Body of pancreas (tissue), 4 donors: ENCODE results near the gene RBP3. TPM values are rescaled to one million over a fixed set of nuclear protein-coding genes. Genes with fewer than 3 reads are reported as not detected.

Experiments used
- ATAC-seq: fragments of 150-250 bp; one replicate; pipeline ENCODE4 v1.9.1; 2016
- DNase-seq, 4 donors: peaks; one replicate each; pipeline ENCODE4 v3.0.0-alpha.2; 2019
- H3K27ac ChIP-seq, 4 donors: fragments of 200-600 bp; sonication (generic); 1 replicate in 3 of 4; 2 replicates in 1 of 4; pipeline versions ENCODE4 v1.5.1 to v1.6.1; 2016 to 2019; ENCODE audit warnings: mild to moderate bottlenecking in 1 of 4, mixed read lengths in 1 of 4, moderate library complexity in 1 of 4
- H3K27me3 ChIP-seq, 2 donors: fragments of 200-600 bp; sonication (generic); one replicate each; pipeline ENCODE4 v1.6.0; 2016; ENCODE audit warnings: mild to moderate bottlenecking in 1 of 2
- H3K36me3 ChIP-seq, 2 donors: fragments of 200-600 bp; sonication (generic); replicated peaks in 1 of 2; 2 replicates each; pipeline ENCODE4 v1.5.1; 2016; ENCODE audit warnings: low read depth in 2 of 2; ENCODE audit not compliant: insufficient read depth in 1 of 2
- H3K4me1 ChIP-seq: fragments of 200-600 bp; sonication (generic); one replicate; pipeline ENCODE4 v1.6.0; 2016
- H3K4me3 ChIP-seq, 2 donors: fragments of 200-600 bp; sonication (generic); 1 replicate in 1 of 2; 2 replicates in 1 of 2; pipeline ENCODE4 v1.5.1; 2016 to 2019
- H3K9me3 ChIP-seq, 3 donors: fragments of 200-600 bp; sonication (generic); 1 replicate in 2 of 3; 2 replicates in 1 of 3; pipeline ENCODE4 v1.5.1; 2016
- POLR2A ChIP-seq, 3 donors: fragments of 450-650 bp; IDR thresholded peaks; one replicate each; pipeline ENCODE4 v1.6.1; 2016; ENCODE audit warnings: antibody characterized with exemption in 3 of 3, mild to moderate bottlenecking in 2 of 3
- WGBS, 2 donors: methylation state at CpG; one replicate each; pipeline ENCODE4 v1.1.5; 2017; 5-methylcytosine and 5-hydroxymethylcytosine counted together
- intact Hi-C: fragments of 100-400 bp; cut with DNase I; formaldehyde crosslinking; loops from one replicate; pipeline ENCODE4 v1.15.1; 2023
- total RNA-seq, 2 donors: library from RNA; depleted of rRNA; stranded (reverse); fragments of >200 nt; gene quantifications; one replicate each; pipeline ENCODE4 v1.1.0, GENCODE V29; 2016
- TF ChIP-seq, protein P1 (sequence below), 7 experiments: fragments of 450-650 bp in 4 of 7; fragments of 200-600 bp in 3 of 7; sonication (generic) in 3 of 7; IDR thresholded peaks; one replicate each; pipeline ENCODE4 v1.5.1; 2016 to 2019; ENCODE audit warnings: antibody characterized with exemption in 7 of 7

RBP3 gene
- total RNA-seq, 2 donors from 2014 or later, result not detected

DNA sequence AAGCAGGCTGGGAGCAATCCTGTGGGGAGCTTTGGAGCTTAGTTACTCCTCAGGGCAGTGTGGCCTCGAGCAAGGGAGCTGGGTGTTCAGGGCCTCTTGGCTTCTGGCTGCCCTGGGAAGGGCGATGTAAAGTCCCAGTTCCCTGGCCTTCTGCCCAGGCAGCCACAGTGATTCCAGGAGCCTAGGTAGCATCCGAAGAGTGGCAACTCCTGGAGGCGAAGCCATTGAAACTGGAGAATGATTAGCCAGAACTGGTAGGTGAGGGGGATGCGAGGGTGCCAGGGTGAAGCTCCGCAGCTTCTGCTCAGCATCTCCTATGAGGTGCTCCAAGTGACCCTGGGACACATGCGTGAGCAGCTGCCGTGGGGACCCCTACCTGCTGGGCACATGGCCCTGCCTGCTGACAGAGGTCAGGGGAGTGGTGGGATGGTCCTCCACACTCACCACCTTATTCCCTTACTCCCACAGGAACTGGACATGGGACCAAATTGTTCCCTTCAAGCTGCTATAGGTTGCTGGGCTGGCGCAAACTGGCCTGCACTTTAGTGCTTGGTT is 33.7 kb upstream of the RBP3 start:
- H3K4me1 ChIP-seq, result peaks cover 43% of the 10 kb centered on the region
- H3K9me3 ChIP-seq, result no peaks in the 10 kb centered on the region
- no peak overlapping the region for H3K4me3 ChIP-seq
- WGBS, 2 donors, result 73 to 84% methylated on average over 7 to 8 of the region's 9 CpGs
- peak in 1 of 4 donors; percentile 52 for DNase-seq
- H3K27me3 ChIP-seq, result no peaks in the 10 kb centered on the region
- no peak for TF ChIP-seq POLR2A (IDR thresholded peaks at IDR 0.05)
- TF ChIP-seq, protein P1, sequence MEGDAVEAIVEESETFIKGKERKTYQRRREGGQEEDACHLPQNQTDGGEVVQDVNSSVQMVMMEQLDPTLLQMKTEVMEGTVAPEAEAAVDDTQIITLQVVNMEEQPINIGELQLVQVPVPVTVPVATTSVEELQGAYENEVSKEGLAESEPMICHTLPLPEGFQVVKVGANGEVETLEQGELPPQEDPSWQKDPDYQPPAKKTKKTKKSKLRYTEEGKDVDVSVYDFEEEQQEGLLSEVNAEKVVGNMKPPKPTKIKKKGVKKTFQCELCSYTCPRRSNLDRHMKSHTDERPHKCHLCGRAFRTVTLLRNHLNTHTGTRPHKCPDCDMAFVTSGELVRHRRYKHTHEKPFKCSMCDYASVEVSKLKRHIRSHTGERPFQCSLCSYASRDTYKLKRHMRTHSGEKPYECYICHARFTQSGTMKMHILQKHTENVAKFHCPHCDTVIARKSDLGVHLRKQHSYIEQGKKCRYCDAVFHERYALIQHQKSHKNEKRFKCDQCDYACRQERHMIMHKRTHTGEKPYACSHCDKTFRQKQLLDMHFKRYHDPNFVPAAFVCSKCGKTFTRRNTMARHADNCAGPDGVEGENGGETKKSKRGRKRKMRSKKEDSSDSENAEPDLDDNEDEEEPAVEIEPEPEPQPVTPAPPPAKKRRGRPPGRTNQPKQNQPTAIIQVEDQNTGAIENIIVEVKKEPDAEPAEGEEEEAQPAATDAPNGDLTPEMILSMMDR (IDR thresholded peaks at IDR 0.05), result no peak
- no peak overlapping the region for H3K27ac ChIP-seq
- ATAC-seq, result no peak
- peaks cover 0 to 1% of the 10 kb centered on the region in 2 donors for H3K36me3 ChIP-seq
- intact Hi-C loops, result no loop called here

DNA sequence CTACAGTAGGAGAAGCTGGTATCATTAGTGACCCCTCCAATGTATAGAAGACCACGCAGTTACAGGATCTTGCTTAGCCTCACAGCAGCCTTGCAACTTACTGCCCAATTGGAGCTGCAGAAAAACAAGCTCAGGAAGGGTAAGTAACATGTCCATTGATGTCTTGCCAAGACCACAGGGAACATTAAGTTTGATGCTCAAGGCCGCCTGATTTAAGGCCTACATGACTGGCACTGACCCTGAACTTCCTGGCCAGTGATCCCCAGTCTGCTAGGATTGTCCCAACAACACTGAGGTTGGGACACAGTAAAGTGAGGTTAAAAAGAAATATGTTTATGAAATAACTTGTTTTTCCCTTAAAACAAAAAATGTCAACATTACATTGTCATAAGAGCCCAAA is 32.7 kb upstream of the RBP3 start:
- ATAC-seq (no peak), DNase-seq (no peak)
- Histone ChIP-seq H3K4me3 (no peak overlapping the region), H3K4me1 (peaks cover 33% of the 10 kb centered on the region), H3K9me3 (no peaks in the 10 kb centered on the region), H3K27me3 (no peaks in the 10 kb centered on the region), H3K36me3 (peaks cover 0 to 1% of the 10 kb centered on the region in 2 donors), H3K27ac (no peak overlapping the region)
- 85% methylated on average over 2 of the region's 2 CpGs for WGBS, 2 donors
- TF ChIP-seq POLR2A (IDR thresholded peaks at IDR 0.05), result no peak
- TF ChIP-seq, protein P1 (IDR thresholded peaks at IDR 0.05), result no peak
- intact Hi-C loops, result loop anchor here (5.0 kb wide), 2 partner anchors 268 to 288 kb away; no protein-coding TSS in a partner anchor

DNA sequence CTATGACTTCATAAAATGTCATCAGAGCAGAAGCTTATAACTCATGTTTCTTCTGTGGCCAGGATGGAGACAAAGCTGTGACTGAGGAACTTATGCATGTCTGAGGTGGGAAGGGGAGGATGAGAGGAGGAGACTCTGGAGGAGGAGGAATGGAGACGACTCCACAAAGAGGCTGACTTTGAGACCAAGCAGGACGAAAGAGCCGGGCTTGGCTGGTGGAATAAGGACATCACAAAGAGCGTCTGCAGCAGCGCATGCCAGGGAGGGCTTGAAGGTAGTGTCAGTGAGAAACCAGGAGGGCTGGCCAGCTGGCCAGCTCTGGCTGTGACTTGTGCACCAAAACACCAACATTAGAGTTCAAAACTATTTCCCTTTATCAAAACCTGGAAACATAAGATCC is 32.0 kb upstream of the RBP3 start:
- DNase-seq (no peak), ATAC-seq (no peak)
- WGBS, 2 donors, result 62 to 68% methylated on average over 5 of the region's 5 CpGs
- TF ChIP-seq POLR2A (IDR thresholded peaks at IDR 0.05), result no peak
- TF ChIP-seq, protein P1 (IDR thresholded peaks at IDR 0.05), result no peak
- Histone ChIP-seq H3K27me3 (no peaks in the 10 kb centered on the region), H3K27ac (no peak overlapping the region), H3K36me3 (peaks cover 0 to 1% of the 10 kb centered on the region in 2 donors), H3K4me3 (no peak overlapping the region), H3K4me1 (peaks cover 26% of the 10 kb centered on the region), H3K9me3 (no peaks in the 10 kb centered on the region)
- intact Hi-C loops, result loop anchor here (5.0 kb wide), 2 partner anchors 269 to 289 kb away; no protein-coding TSS in a partner anchor

DNA sequence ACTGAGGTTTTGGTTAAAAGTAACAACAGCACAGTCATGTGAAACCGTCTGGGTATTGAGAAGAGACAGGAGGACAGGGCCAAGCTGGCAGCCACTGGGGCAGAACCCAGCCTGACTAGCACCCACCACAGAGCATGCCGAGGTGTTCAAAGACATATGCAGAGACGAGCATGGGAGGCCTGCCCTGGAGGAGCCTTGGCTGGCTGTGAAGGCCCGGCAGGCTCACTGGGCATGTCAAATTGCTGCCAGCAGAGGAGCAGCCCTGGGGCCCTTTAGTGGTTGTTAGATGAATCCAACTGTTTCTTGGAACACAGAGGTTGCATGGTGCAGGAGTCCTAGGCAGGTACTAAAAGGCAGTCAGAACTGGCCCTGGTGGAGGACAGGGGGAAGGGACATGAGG is 30.9 kb upstream of the RBP3 start:
- H3K4me3 ChIP-seq, result no peak overlapping the region
- TF ChIP-seq, protein P1 (IDR thresholded peaks at IDR 0.05), result no peak
- TF ChIP-seq POLR2A (IDR thresholded peaks at IDR 0.05), result no peak
- peaks cover 16% of the 10 kb centered on the region for H3K4me1 ChIP-seq
- H3K27ac ChIP-seq, result no peak overlapping the region
- intact Hi-C loops, result loop anchor here (5.0 kb wide), 2 partner anchors 270 to 290 kb away; no protein-coding TSS in a partner anchor
- ATAC-seq (no peak), DNase-seq (peak in 1 of 4 donors; percentile 4)
- H3K36me3 ChIP-seq, result peaks cover 0 to 1% of the 10 kb centered on the region in 2 donors
- no peaks in the 10 kb centered on the region for H3K9me3 ChIP-seq
- no peaks in the 10 kb centered on the region for H3K27me3 ChIP-seq
- WGBS, 2 donors, result 80 to 85% methylated on average over 4 of the region's 4 CpGs

DNA sequence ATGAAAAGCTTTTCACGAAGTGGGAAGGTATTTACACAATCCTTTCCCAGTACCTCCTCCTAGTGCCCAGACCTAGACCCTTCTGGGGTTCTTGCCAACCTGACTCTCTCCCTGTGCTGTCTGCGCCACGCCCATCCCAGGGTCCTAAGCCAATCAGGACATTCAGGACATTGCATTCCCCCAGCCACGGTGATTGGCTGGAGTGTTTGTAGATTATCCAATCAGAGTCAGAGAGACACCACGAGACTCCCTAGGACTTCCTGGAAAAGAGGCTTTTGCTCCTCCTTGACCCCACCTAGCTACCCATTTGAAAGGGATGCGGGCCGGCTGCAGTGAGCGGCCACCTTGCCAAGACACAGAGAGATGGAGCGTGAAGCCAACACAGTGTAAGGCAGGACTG is 29.5 kb upstream of the RBP3 start:
- no peaks in the 10 kb centered on the region for H3K27me3 ChIP-seq
- no peak for TF ChIP-seq POLR2A (IDR thresholded peaks at IDR 0.05)
- TF ChIP-seq, protein P1 (IDR thresholded peaks at IDR 0.05), result no peak
- no peaks in the 10 kb centered on the region for H3K36me3 ChIP-seq
- H3K9me3 ChIP-seq, result no peaks in the 10 kb centered on the region
- 81 to 84% methylated on average over 9 of the region's 9 CpGs for WGBS, 2 donors
- peak in 1 of 4 donors; percentile 8 for DNase-seq
- peaks cover 20% of the 10 kb centered on the region for H3K4me1 ChIP-seq
- intact Hi-C loops, result loop anchor here (5.0 kb wide), 2 partner anchors 271 to 291 kb away; no protein-coding TSS in a partner anchor
- H3K27ac ChIP-seq, result no peak overlapping the region
- no peak for ATAC-seq
- H3K4me3 ChIP-seq, result no peak overlapping the region
